DOHH2 (cell line): ENCODE measurements around the gene SLC11A1.

Source experiments
- H3F3A ChIP-seq: fragments of 200-600 bp; sonication (generic), shearing (Covaris generic); 2 replicates; pipeline ENCODE4 v1.6.0; 2016; ENCODE audit warnings: antibody characterized with exemption, mild to moderate bottlenecking; ENCODE audit not compliant: control insufficient read depth, insufficient read depth
- H3K27ac ChIP-seq: fragments of 200-600 bp; sonication (generic); 2 replicates; pipeline ENCODE4 v1.5.1; 2014; ENCODE audit warnings: low read depth, mild to moderate bottlenecking, low read length, moderate library complexity
- H3K27me3 ChIP-seq: fragments of 200-600 bp; sonication (generic); 2 replicates; pipeline ENCODE4 v1.6.1; 2014; ENCODE audit warnings: mild to moderate bottlenecking, low read length, mixed read lengths; ENCODE audit not compliant: control insufficient read depth
- H3K36me3 ChIP-seq: fragments of 200-600 bp; sonication (generic); 2 replicates; pipeline ENCODE4 v1.6.1; 2014; ENCODE audit warnings: mild to moderate bottlenecking, low read length, moderate library complexity, mixed read lengths; ENCODE audit not compliant: control insufficient read depth
- H3K4me1 ChIP-seq: fragments of 200-600 bp; sonication (generic); 2 replicates; pipeline ENCODE4 v1.6.1; 2014; ENCODE audit warnings: mild to moderate bottlenecking, low read length, mixed read lengths; ENCODE audit not compliant: control insufficient read depth
- H3K4me2 ChIP-seq: fragments of 200-600 bp; sonication (generic); 2 replicates; pipeline ENCODE4 v1.6.0; 2014; ENCODE audit warnings: mild to moderate bottlenecking, low read length, moderate library complexity
- H3K4me3 ChIP-seq: fragments of 200-600 bp; sonication (generic); 2 replicates; pipeline ENCODE4 v1.5.1; 2014; ENCODE audit warnings: mild to moderate bottlenecking, low read length, mixed read lengths
- H3K79me2 ChIP-seq: fragments of 200-600 bp; sonication (generic); 2 replicates; pipeline ENCODE4 v1.6.1; 2014; ENCODE audit warnings: mild to moderate bottlenecking, low read length, mixed read lengths; ENCODE audit not compliant: control insufficient read depth
- H3K9me2 ChIP-seq: fragments of 200-600 bp; sonication (generic); replicated peaks from 2 replicates; pipeline ENCODE4 v1.6.1; 2014; ENCODE audit warnings: mild to moderate bottlenecking, low read length, mixed read lengths; ENCODE audit not compliant: control insufficient read depth
- H3K9me3 ChIP-seq: fragments of 200-600 bp; sonication (generic); 2 replicates; pipeline ENCODE4 v1.6.1; 2014; ENCODE audit warnings: antibody characterized with exemption, low read length, mixed read lengths; ENCODE audit not compliant: control insufficient read depth, insufficient read depth
- H4K20me1 ChIP-seq: fragments of 200-600 bp; sonication (generic); 2 replicates; pipeline ENCODE4 v1.6.0; 2014; ENCODE audit warnings: low read depth, mild to moderate bottlenecking, antibody characterized with exemption, low read length, moderate library complexity; ENCODE audit not compliant: control insufficient read depth, insufficient read depth
- CTCF ChIP-seq: fragments of 200-600 bp; sonication (generic); IDR thresholded peaks from one replicate; pipeline ENCODE4 v1.5.1; 2014; ENCODE audit warnings: antibody characterized with exemption, mild to moderate bottlenecking, low read depth, low read length; ENCODE audit not compliant: poor library complexity, severe bottlenecking
- EZH2phosphoT487 ChIP-seq: fragments of 200-600 bp; sonication (generic); IDR thresholded peaks from 2 replicates; pipeline ENCODE4 v1.6.1; 2017; ENCODE audit warnings: borderline replicate concordance, mild to moderate bottlenecking, antibody characterized with exemption, low read length, moderate library complexity, mixed read lengths

The SLC11A1 gene

DNA sequence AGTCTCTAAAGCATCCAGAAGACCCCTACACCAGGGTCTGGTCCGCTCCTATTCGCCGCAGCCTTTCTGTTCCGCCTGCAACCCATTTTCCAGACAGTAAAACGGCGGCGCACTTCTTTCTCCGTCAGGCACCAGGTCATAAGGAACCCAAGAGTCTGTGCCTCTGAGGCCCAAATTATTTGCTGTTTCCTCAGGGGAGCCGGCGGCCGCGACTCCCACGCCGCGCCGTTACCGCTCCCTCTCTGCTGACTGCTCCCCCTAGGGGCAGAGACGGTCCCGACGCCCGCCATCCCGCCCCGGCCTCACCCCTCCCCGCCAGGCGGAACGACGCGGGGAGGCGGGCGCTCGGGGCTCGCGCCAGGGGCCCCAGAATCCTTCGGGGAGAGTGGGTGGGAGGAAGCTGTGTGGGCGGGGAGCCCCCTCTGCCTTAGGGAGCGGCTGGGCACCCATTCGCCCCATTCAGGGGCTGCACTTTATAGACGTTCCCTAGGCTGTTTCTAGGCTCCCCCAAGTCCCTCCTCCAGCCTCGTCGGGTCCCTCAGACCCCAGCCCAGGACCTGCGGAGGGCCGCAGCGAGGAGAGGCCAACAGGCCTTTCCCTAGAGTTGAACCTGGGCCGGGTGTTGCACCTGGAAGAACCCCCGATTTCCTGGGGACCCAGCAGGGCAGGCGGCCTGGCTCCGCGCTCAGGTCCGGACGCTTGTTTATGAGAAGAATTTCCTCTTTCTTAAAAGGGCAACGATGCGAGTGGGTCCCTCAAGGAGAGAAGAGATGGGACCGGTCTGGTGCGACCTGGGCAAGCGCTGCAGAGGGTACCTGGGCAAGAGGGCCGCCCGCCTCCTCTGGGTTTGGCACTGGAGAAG lies 14.0 kb downstream of the SLC11A1 start:
- Histone ChIP-seq H3K4me3 (peak overlapping the region; percentile 90), H3K9me2 (no peaks in the 10 kb centered on the region), H3K27me3 (no peaks in the 10 kb centered on the region), H3K79me2 (peaks cover 23% of the 10 kb centered on the region), H3K4me2 (peak overlapping the region; percentile 94), H3K9me3 (no peaks in the 10 kb centered on the region), H3K27ac (peak overlapping the region; percentile 92), H4K20me1 (no peaks in the 10 kb centered on the region), H3F3A (peaks cover 15% of the 10 kb centered on the region), H3K4me1 (peaks cover 54% of the 10 kb centered on the region), H3K36me3 (peaks cover 4% of the 10 kb centered on the region)
- TF ChIP-seq EZH2phosphoT487, result no peak
- peak; percentile 85 for TF ChIP-seq CTCF

DNA sequence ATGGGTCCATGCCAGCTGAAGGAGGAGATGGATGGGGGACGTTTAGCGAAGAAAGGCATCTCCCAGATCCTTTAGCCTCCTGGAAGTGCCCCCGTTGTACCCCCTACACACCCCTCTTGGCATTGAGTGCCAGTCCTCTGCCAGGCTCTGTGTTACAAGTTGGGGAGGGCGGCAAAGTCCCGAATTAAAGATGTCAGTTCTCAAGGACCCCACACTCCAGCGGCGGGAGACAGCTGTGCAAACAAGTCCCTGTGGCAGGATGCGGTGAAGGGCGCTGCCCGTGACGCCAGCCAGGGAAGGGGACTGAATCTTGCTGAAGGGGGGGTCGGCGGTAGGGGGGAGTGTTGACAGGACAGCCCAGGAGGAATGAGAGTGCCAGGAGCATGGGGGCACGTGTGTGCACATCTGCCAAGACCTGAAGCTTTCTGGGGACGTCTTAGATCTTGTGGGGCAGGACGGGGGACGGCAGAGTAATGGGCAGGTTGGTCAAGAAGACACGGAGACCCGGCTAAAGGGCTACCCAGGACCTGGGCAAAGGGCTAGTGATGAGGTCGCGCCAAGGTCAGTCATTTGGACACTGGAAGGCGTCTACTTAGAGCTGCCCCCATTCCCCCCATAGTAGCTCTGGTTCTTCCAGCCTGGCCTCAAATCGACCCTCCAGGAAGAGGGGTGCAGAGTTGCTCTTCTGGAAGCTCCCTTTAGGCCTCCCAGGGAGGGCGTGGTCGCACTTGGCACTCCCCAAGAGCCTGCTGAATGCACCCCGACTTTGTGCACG lies 14.8 kb downstream of the SLC11A1 start:
- TF ChIP-seq EZH2phosphoT487, result no peak
- TF ChIP-seq CTCF, result no peak

DNA sequence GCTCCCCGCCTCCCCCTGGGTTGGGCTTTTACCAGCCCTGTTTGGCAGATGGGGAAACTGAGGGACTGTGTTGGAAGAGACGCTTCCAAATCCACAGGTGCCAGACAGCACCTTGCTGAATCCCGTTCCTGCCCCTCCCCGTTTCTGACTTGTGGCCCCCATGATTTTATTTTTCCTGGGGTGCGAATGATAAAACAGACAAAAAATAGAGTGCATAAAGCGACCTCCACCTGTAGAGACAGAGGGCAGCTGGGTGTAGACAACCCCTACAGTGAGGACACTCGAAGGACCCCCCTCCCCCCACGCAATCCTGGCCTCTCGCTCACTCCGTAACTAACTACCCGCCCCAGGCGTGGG lies 15.4 kb downstream of the SLC11A1 start:
- peaks cover 17% of the 10 kb centered on the region for H3K36me3 ChIP-seq
- no peaks in the 10 kb centered on the region for H3K27me3 ChIP-seq
- H3K4me3 ChIP-seq, result peak overlapping the region; percentile 90
- no peaks in the 10 kb centered on the region for H4K20me1 ChIP-seq
- peak overlapping the region; percentile 94 for H3K4me2 ChIP-seq
- peaks cover 37% of the 10 kb centered on the region for H3K79me2 ChIP-seq
- peaks cover 15% of the 10 kb centered on the region for H3F3A ChIP-seq
- H3K9me3 ChIP-seq, result no peaks in the 10 kb centered on the region
- H3K27ac ChIP-seq, result peak overlapping the region; percentile 92
- TF ChIP-seq EZH2phosphoT487 (no peak), CTCF (no peak)
- no peaks in the 10 kb centered on the region for H3K9me2 ChIP-seq
- peaks cover 67% of the 10 kb centered on the region for H3K4me1 ChIP-seq

More for the DNA sequence above, 14.8 kb downstream of the SLC11A1 start:
- Histone ChIP-seq H3K27ac (peak overlapping the region; percentile 92), H3K9me3 (no peaks in the 10 kb centered on the region), H4K20me1 (no peaks in the 10 kb centered on the region), H3K4me3 (peak overlapping the region; percentile 90), H3K27me3 (no peaks in the 10 kb centered on the region), H3F3A (peaks cover 15% of the 10 kb centered on the region), H3K79me2 (peaks cover 31% of the 10 kb centered on the region), H3K4me1 (peaks cover 62% of the 10 kb centered on the region), H3K9me2 (no peaks in the 10 kb centered on the region), H3K36me3 (peaks cover 12% of the 10 kb centered on the region), H3K4me2 (peak overlapping the region; percentile 94)
